ENCODE measurements around the gene ABHD16B.

ABHD16B gene

GRCh38 chr20:63895952-63896263 lies 34.6 kb downstream of the ABHD16B start:
- no peak for DNase-seq (ENCODE audit: low read depth)

GRCh38 chr20:63896264-63897105 lies 35.2 kb downstream of the ABHD16B start:
- no peak for DNase-seq (ENCODE audit: low read depth)

GRCh38 chr20:63897978-63898561 lies 36.8 kb downstream of the ABHD16B start:
- DNase-seq (ENCODE audit: low read depth) = no peak

GRCh38 chr20:63898882-63899558 lies 37.7 kb downstream of the ABHD16B start:
- DNase-seq (ENCODE audit: low read depth) = no peak

- DNase-seq (ENCODE audit: low read depth) = no peak
These were observed 39.1 kb downstream of the ABHD16B start for GRCh38 chr20:63900413-63900812.

- no peak for DNase-seq (ENCODE audit: low read depth)
These were observed 42.7 kb downstream of the ABHD16B start for GRCh38 chr20:63903796-63904561.

GRCh38 chr20:63908008-63908682 lies 46.8 kb downstream of the ABHD16B start:
- DNase-seq (ENCODE audit: low read depth) = no peak

- DNase-seq (ENCODE audit: low read depth) = no peak
These were observed 49.9 kb downstream of the ABHD16B start for GRCh38 chr20:63911176-63911575.
